Measurements from ENCODE around the gene RPAP3.

Gene RPAP3

DNA sequence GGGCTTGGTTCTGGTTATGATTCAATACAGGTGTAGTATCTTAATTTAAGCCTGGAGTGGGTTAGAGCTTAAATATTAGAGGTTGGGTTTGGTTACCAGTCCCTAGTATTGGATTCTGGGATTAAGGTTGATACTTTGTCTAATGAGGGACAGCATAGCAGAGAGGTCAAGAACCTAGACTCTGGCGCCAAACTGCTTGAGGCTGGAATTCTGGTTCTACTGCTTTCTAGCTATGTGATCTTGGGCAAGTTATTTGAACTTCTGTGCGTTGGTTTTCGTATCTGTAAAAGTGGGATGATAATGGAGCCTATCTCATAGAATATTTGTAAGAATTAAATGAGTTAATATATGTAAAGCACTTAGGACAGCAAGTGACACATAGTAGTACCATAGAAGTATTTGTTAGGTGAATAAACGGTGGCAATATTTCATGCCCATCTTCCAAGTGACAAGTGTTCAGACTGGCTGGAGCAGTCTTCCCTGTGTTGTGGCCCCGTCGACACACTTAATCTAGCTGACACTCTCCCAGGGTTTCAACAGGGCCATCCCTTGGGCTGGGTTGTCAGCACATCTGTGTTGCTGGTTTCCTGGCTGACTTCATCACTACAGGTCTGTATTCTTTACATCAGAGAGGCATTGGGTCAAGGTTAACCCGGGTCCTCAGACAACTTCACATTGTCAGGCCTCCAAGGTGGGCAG lies 16.5 kb upstream of the RPAP3 start:
- no peak for DNase-seq (ENCODE audit: low spot score)

DNA sequence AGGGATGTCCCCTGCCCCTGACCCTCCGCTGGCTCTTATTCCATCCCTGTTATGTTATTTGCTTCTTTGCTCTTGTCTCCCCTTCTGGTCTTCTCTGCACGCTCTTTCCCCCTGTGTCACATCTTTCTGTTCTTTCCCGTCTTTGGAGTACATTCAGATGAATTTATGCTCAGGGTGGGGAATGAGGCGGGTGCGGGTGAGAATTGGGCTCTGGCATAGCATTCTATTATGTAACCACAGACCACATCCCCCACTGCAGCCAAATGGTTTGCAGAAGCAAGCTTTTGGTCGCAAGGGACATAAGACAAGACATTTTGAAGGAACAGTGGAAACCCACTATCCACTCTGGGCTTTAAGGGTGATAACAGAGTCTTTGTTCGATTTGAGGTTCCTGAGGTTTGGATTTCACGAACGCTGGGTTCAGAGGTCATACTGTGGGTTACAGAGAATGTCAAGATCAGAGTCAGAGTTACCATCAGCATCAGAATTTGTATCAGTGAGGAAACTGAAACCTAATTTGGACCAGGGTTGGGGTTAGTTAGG lies 15.7 kb upstream of the RPAP3 start:
- FAIRE-seq, result no peak
- no peak for DNase-seq (ENCODE audit: low spot score)

More for the DNA sequence above, 16.5 kb upstream of the RPAP3 start:
- FAIRE-seq, result no peak

DNA sequence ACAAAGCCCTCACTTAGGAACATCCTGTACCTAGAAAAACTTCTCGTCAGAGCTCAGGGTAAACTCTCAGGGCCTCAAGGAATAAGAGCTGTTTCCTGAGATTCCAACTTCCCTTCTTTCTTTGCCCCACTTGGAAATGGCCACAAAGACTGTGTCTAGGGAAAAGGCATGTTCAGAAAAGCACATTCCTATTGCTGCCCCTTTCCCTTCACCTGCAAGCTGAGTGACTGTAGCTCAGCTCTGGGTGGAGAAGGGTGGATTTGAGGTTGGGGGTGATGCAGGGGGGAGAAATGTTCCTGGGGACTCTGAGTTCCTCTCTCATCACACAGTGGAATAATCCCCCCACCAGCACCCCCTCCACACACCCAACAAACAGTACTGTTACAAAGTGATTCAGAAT lies 12.7 kb upstream of the RPAP3 start:
- DNase-seq (ENCODE audit: low spot score) (no peak), FAIRE-seq (no peak)

DNA sequence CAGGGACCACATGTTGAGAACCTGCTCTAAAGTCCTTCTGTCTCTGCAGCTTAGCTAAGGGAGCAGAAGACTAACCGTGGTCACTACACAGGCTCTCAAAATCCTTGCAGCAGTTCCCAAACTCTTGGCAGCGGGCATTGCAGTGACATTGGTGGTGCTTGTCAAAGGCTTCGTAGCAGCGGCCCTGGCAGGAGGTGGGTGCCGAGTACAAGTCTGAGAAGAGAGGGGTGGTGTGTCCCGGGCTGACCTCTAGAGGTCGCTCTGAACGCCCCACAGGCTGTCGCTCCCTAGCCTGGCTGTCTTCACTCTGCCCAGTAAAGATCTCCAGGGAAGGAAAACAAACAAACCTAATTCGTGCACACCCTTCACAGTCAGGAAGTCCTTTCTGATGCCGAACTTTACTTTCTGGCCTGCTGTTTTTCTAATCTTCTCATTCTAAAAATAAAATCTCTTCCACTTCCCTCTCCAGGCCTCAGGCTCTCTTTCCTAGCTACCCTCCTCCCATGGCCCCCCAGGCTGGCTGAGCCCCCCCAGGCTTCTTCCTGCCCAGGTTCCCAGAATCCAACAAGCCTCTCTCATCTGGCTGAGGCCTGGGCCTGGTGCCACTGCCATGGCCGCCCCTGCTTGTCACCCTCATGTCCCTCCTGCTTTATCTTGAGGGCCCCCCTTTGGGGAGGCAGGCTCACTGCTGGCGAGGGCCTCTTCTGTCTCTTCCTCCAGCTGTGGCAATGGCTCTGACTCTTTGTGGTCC lies 11.8 kb upstream of the RPAP3 start:
- no peak for FAIRE-seq
- no peak for DNase-seq (ENCODE audit: low spot score)

DNA sequence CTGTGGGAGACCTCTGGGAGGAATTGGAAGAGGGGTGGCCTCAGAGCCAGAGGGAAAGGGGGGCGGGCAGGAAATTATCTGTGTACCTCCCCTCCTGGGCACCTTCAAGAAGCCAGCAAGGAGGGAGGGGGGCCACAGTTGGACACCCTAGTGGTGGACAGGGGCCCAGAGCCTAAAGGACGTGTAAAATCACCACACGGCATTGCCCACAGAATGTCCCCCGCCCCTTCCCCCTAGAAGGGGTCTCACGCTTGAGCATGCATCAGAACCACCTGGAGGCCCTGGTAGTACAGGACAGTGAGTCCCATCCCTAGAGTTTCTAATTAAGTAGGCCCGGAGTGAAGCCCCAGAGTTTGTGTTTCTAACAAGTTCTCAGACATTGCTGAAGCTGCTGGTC lies 11.2 kb upstream of the RPAP3 start:
- no peak for FAIRE-seq
- DNase-seq (ENCODE audit: low spot score), result no peak

DNA sequence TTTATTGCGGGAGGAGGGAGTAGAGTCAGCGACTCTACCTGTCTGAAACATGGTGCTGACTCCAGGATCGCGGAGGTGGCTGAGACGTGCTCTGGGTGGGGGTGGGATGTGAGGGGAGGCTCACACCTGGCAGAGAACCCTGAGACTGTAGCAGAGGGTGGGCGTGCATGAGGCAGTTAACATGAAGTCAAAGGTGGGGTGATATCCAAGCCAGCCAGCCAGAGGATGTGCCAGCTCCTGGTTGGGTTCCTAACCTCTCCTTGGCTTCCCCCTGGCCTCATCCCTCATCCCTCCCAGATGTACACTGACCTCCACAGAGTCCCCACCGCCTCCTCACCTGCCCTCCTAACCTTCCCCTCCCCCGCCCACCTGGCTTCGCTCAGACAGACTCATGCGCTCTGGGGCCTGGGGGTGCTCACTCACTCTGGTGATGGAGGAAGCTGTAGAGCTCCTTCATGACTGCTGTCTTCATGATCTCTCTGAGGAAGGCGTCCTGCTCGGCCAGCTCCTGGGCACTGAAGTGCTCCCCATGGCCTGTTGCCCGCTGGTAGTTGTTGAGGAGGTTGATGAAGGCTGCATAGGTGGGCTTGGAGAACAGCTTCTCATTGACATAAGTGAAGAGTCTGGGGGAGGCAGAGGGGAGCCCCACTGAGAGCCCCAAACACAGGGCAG lies 10.2 kb upstream of the RPAP3 start:
- FAIRE-seq, result no peak

DNA sequence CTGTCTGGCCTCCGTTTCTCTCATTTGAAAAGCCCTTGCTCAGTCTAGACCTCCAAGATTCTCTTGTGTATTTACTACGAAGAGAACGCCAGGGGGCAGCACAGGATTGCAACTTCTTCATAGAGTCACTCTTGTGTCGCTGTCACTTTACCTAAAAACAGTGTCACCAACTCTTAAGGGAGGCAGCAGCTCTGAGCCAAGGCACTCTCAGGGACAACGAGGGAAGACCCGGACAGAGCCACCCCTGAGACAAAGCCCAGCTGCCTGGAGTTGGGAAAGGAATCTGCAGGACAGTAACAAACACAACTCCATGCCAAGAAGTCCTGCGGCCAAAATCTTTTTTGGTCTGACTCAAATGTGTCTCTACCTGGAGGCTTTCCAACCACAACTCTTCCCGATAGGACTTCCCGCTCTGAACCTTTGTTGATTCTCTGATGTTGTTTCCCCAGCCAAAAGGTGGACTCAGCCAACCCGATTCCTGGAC lies 9.6 kb upstream of the RPAP3 start:
- DNase-seq (ENCODE audit: low spot score) (peak; percentile 61), FAIRE-seq (no peak)

More for the DNA sequence above, 10.2 kb upstream of the RPAP3 start:
- DNase-seq (ENCODE audit: low spot score), result no peak

DNA sequence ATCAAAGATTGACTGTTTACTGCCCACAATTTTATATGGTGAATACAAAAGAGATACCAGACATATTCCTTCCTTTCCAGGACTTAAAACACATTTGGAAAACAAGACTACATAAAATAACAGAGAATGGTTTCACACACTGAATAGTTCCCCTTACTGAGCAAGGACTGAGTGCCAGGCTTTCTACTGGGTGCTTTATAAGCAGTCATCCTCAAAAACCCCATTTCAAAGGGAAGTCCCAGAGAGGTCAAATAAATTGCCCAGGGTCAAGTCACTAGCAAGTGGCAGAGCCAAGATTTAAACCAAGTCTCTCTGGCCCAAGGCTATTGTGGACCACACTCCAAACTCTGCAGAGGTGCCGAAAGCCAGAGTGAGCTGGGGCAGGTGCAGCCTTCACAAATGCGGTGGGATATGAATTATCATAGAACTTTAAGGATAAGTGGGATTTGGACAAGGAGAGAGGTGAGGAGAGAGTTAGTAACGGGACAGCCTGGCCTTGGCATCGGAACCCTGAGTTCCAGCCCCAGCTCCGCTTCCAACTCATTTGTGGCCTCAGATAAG lies 9.1 kb upstream of the RPAP3 start:
- DNase-seq (ENCODE audit: low spot score), result no peak
- FAIRE-seq, result no peak

DNA sequence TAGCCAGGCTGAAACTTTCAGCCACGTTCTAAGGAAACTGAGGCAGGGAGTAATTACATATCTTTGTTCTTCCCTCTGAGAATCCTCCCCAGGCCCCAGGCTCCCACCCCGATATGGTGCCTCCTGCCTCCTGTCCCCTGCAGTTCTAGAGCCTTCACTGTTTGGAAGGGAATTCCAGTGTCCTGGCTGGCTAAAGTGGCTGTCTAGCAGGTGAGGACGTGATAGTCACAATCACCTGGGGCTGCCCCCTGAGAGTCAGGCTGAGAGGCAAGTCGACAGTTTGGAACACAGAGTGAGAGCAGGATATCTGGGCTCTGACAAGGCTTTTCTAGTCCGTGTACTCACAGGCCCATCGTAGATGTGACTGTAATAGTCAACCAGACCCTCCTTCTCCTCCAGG lies 6.3 kb upstream of the RPAP3 start:
- FAIRE-seq (no peak), DNase-seq (ENCODE audit: low spot score) (no peak)

DNA sequence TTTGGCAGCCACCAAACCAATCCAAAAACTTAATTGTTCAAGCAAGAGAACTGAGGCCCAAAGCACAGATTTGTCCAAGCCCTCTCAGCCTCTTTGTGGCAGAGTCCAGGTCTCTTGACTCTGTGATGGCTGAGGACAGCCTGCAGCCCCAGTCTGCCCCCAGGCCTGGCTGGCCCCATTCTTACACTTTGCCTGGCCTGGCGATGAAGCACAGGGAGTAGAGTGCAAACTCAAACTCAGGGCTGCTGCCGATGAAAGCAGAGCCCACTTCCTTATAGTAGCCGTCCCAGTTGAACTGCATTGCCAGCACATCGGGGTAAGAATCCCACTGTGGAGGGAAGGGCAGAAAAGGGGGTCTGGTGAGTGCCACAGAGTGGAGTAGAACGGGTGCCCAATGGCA lies 5.6 kb upstream of the RPAP3 start:
- FAIRE-seq, result no peak

DNA sequence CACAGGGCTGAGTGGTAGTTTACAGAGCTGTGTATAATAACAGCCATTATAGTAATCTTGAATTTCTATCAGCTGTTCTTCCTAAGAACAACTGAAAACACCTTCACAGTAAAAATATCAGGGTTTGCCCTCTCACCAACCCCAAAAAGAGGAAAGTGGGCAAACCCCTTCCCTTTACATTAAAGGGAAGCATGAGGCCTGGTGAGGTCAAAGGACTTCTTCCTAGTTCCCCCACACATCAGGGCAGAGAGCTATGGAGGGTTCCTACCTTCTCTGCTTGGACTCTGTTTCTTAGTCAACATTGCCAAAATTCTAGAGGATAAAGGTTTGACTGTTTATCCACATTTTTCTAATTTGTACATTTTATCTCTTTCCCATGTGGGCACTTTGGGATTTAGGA lies 4.4 kb upstream of the RPAP3 start:
- FAIRE-seq, result no peak
- DNase-seq (ENCODE audit: low spot score), result no peak

More for the DNA sequence above, 5.6 kb upstream of the RPAP3 start:
- DNase-seq (ENCODE audit: low spot score), result no peak

DNA sequence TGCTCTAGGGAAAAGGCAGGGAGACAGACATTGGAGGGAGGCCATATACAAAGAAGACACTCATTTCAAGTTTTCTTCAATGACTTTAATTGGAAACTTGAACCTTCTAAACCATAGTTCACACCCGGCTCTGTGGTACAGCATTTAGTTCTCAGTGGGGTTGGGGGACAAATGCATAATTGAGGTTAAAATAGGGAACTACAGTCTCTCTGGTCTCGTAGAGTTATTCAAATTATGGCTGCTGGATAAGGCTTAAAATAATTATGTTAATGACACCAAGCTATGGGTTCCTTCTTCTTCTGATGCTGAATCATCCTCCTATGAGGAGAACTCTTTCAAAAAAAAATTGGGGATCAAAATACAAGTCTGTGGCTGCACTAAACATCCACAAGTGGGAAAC lies 3.8 kb upstream of the RPAP3 start:
- no peak for FAIRE-seq
- no peak for DNase-seq (ENCODE audit: low spot score)

DNA sequence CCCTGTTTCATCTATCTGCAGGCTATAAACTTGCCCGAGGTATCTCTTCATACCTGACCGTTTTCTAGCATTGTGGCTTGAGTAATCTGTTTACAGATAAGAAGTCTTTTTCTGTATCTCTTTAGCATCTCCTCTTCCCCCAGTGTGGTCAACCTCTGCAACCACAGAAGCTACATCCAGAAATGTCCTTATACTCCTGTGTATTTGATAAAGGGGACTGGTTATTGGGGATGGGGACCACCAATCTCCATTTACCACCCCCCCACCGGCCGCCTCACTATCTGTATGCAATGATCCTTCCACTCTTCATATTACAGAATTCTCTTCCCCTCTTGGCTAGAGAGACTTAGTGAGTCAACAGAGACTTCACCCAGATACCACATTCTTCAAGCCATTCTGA lies 3.4 kb upstream of the RPAP3 start:
- DNase-seq (ENCODE audit: low spot score) (no peak), FAIRE-seq (no peak)

DNA sequence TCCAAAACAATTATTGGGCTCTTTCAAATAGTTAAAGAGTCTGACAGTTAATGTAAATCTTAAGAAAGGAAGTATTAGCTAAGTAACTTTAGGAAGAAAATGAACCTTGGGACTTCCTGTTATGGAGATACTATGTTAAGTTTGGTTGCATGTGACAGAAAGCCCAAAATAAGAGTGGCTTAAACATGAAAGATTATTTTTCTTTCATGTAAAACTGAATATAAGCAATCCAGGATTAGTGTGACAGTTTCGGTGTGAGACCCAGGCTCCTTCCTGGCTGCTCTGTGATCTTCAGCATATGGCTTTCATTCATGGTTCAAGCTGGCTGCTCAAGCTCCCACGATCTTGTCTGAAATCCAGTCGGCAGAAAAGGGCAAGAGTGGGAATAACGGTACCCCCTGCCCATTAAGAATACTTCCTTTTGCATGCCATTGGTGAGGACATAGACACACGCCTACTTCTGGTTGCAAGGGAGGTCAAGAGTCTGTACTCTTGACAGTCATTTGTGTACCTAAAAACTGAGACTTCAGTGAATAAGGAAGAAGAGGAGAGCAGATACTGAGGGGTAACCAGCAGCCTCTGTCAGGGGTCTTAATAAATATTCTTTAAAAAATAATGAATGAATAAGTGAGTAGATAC lies 2.2 kb upstream of the RPAP3 start:
- no peak for DNase-seq (ENCODE audit: low spot score)
- FAIRE-seq, result no peak

DNA sequence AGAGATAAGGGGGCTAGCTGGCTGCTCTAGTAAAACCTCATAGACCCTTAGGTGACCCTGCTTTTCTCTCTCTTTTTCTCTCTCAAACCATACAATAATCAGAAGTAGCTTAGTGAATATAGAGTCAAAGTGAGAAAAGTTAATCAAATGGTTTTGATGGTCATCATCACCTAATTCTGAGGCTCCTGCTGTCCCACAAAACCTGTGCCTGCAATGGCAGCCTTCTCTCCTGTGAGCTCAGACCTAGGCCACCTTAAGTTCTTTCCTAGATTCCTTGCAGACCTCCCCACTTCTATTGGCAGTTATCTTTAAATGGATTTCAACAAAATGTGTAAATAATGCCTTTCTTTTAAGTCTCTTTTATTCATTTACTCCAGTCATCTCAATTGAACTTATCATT lies 1.5 kb upstream of the RPAP3 start:
- FAIRE-seq, result no peak
- no peak for DNase-seq (ENCODE audit: low spot score)

DNA sequence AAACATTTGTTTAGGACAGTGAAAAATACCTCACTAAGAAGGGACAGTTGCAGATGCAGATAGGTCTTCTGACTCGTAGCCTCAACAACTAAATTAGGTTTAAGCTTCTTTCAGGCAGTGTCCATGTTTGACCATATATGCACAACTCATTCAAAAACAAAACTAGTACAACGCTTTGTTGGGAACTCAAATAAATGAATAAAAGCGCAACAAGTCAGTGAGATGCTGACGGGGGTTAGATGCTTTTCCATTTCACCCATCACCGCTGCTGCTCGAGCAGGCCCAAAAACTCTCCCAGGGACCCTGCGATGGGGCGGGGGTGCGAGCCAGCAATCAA lies 633 bp downstream of the RPAP3 start:
- no peak for FAIRE-seq

DNA sequence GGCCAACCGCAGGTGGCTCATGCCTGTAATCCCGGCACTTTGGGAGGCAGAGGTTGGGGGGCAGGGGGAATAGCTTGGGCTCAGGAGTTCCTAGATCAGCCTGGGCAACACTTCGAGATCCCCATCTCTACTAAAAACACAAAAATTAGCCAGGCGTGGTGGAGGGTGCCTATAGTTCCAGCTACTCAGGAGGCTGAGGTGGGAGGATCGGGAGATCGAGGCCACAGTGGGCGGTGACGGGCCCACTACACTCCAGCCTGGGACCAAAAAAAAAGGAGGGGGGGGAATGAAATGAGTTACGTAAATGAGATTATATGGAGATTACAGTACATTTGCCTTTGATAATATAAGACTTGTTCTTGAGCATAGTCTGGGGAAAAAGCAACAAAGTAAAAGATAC lies 1.1 kb downstream of the RPAP3 start:
- DNase-seq (ENCODE audit: low spot score), result no peak
- FAIRE-seq, result no peak

More for the DNA sequence above, 633 bp downstream of the RPAP3 start:
- DNase-seq (ENCODE audit: low spot score), result no peak

DNA sequence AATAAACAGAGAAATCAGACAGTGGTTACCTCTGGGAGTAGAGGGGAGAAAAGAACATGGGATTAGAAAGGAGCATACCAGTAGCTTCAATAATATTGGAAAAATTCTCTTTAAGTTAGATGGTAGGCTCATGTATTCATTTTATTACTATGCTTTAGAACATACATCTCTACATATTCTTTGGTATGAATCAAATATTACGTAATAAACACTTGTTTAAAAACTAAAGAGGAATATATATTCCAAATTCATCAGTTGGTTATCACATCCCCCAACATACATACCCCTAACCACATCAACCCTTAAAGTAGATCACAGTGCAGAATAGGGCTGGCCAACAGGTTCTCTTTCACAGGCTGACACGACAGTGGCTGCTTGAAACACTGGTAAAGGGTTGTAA lies 5.6 kb downstream of the RPAP3 start:
- FAIRE-seq (no peak), DNase-seq (ENCODE audit: low spot score) (no peak)

DNA sequence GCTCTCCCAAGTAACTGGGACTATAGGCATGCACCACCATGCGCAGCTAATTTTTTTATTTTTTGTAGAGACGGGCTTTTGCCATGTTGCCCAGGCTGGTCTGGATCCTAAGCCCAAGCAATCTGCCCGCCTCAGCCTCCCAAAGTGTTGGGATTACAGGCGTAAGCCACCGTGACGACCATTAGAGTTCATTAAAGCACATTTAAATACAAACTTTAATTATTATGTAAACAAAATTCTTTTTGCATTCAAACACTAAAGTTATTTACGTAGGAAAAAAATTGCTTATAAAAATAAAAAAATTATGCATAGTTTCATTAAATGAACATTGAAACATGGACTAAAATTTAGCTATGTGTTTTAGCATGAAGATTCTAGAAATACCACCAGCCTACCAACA lies 7.2 kb downstream of the RPAP3 start:
- FAIRE-seq (no peak), DNase-seq (ENCODE audit: low spot score) (no peak)

DNA sequence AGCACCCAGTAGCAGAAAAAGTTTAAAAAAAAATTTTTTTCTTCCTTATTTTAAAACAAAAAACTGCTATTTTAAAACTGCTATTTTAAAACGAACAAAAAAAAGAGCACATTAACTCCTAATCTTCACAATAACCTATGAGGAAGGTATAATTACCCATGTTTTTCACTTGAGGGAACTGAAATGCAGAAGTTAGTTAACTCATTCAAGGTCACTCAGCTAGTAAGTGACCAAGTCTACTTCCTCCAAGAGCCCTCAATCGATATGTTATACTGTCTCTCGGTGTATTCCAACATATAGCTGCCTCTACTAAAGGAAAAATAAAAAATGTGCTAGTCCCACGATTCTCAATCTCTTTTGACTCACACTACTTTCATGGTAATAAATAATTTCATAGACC lies 7.8 kb downstream of the RPAP3 start:
- DNase-seq (ENCODE audit: low spot score) (no peak), FAIRE-seq (no peak)

DNA sequence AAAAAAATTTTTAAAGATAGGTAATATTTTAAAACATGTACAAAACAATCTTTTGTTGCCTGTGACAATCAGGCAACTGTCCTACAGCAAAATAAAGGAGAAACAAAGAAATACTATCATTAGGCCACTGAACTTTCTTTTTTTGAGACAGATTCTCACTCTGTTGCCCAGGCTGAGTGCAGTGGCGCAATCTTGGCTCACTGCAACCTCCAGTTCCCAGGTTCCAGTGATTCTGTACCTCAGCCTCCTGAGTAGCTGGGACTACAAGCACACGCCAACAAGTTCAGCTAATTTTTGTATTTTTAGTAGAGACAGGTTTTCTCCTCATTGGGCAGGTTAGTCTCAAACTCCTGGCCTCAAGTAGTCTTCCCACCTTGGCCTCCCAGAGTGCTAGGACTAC lies 16.6 kb downstream of the RPAP3 start:
- no peak for FAIRE-seq

More for the DNA sequence above, 16.6 kb downstream of the RPAP3 start:
- no peak for DNase-seq (ENCODE audit: low spot score)

Data from RCC 7860 (cell line).